Measurements from ENCODE around the gene FGF2.
"Not testable (repeated sequence)": the region's sequence is repeated elsewhere in the genome, so short reads cannot be mapped to it uniquely, and the experiment has no call there.

Gene FGF2

DNA sequence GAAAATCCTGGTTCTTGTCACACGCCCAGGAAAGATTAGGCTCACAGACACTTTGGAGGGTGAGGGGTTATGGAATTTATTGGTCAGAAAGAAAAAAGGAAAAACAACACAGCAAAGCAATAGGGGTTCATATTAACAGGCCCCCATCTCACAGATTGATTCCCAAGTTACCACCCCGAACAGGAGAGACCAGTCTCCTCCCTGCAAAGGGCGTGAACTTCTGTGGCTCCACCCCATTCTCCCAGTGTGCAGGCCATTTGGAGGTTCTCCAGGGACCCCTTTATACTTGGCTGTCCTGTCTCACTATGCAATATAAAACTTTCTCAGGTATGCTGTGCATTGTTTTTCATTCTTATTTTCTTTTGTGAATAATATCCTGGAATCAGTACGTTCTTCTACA, 7.4 kb downstream of the FGF2 start:
- TF ChIP-seq, protein P1, sequence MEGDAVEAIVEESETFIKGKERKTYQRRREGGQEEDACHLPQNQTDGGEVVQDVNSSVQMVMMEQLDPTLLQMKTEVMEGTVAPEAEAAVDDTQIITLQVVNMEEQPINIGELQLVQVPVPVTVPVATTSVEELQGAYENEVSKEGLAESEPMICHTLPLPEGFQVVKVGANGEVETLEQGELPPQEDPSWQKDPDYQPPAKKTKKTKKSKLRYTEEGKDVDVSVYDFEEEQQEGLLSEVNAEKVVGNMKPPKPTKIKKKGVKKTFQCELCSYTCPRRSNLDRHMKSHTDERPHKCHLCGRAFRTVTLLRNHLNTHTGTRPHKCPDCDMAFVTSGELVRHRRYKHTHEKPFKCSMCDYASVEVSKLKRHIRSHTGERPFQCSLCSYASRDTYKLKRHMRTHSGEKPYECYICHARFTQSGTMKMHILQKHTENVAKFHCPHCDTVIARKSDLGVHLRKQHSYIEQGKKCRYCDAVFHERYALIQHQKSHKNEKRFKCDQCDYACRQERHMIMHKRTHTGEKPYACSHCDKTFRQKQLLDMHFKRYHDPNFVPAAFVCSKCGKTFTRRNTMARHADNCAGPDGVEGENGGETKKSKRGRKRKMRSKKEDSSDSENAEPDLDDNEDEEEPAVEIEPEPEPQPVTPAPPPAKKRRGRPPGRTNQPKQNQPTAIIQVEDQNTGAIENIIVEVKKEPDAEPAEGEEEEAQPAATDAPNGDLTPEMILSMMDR (IDR thresholded peaks at IDR 0.05) = no peak
- H3K27ac ChIP-seq = no peak overlapping the region
- H3K4me3 ChIP-seq = no peak overlapping the region
- no peak for DNase-seq (ENCODE audit: low spot score)

DNA sequence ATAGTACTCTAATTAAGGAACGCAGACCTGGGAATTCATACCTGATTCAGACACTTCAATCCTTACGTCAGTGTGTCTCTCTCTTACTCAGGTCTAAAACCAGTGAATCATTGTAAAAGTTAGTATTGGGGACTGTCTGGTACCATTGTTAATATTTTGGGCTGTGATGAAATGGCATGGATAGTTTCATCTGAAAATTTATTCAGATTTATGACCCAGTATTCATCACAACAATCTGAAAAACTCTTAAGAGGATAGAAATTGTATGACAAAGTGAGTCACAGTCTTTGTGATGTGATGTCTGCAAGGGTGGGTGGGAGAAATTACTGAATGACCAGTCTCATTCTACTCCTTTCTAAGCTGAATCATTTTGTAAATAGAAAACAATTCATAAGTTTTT, 10.3 kb downstream of the FGF2 start:
- DNase-seq (ENCODE audit: low spot score) = no peak
- TF ChIP-seq, protein P1 (IDR thresholded peaks at IDR 0.05) = no peak
- H3K4me3 ChIP-seq = no peak overlapping the region
- no peak overlapping the region for H3K27ac ChIP-seq

DNA sequence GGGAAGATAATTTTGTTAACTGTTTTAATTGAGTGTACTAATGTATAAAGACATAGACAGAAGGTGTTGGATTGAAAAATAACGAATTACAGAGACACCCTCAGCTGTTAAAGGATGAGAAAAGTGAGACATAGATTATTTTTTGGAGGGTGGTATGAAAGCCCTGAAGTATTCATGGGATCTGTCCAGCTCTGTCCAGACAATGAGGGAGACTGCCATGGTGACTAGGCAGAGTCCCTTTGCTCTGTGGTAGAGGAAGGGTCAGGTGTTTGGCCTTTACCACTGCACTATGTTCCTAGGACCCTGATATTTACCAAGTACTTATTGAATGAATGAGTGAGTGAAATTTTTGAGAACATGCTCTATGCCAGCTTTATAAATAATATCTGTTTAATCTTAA, 11.4 kb downstream of the FGF2 start:
- H3K27ac ChIP-seq = no peak overlapping the region
- TF ChIP-seq, protein P1 (IDR thresholded peaks at IDR 0.05) = no peak
- no peak for DNase-seq (ENCODE audit: low spot score)

DNA sequence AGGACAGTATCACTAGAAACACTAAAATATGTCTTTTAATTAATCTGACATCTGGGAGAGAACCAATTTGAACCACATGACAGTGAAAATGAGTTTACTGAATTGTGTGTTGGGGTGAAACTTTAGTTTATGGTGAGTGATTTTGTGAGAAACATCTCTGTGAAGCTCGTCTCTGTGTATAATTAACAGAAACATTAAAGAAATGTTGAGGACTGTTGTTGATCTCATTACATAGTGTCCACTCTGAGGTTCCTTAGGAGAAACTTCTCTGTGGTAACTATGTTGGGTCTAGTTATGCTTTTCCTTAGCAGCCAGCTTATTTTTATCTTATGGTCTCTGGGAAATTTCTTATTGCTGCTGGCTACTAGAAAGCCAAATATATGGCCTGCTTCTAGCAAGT, 15.8 kb downstream of the FGF2 start:
- no peak for DNase-seq (ENCODE audit: low spot score)
- Histone ChIP-seq H3K27ac (peak overlapping the region in 1 of 2 donors; percentile 68), H3K4me3 (no peak overlapping the region)
- TF ChIP-seq, protein P1 (IDR thresholded peaks at IDR 0.05) = no peak

More for the DNA sequence above, 11.4 kb downstream of the FGF2 start:
- no peak overlapping the region for H3K4me3 ChIP-seq

DNA sequence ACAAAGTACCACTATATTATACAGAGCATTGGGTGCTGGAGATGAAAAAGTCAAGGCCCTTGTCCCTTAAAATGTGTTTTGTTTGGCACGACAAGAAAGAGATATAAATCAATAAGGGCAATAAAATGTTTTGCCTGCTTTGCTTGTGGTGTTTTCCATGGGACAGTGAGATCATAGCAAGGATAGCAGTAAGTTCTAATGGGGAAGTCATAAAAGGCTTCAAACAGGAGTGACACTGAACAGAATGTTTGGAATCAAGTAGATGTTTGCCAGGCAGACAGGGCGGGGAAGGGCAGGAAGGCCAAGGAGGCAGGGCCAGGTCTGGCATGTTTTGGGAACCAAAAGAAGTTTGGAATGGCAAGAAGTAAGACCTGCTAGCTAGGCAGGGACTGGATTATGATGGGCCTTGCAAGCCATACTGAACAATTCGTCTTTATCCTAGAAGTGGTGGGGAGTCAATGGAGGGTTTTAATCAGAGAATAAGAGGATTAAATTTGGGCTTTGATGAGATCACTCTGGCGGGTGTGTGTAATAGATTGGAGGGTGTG, 16.4 kb downstream of the FGF2 start:
- TF ChIP-seq, protein P1 (IDR thresholded peaks at IDR 0.05) = no peak
- peak overlapping the region; percentile 5 for H3K4me3 ChIP-seq
- H3K27ac ChIP-seq = peak overlapping the region in 1 of 2 donors; percentile 49
- DNase-seq (ENCODE audit: low spot score) = no peak

DNA sequence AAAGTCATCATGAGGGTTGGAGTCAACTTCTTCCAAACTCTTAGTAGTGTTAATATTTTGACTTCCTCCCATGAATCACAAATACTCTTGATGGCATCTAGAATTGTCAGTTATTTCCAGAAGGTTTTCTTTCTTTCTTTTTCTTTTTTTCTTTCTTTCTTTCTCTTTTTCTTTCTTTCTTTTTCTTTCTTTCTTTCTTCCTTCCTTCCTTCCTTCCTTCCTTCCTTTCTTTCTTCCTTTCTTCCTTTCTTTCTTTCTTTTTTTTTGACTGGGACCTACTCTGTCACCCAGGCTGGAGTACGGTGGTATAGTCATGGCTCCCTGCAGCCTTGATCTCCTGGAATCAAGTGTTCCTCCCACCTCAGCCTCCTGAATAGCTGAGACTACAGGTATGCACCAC, 17.8 kb downstream of the FGF2 start:
- not testable (repeated sequence) for H3K27ac ChIP-seq; DNase-seq (ENCODE audit: low spot score); H3K4me3 ChIP-seq

DNA sequence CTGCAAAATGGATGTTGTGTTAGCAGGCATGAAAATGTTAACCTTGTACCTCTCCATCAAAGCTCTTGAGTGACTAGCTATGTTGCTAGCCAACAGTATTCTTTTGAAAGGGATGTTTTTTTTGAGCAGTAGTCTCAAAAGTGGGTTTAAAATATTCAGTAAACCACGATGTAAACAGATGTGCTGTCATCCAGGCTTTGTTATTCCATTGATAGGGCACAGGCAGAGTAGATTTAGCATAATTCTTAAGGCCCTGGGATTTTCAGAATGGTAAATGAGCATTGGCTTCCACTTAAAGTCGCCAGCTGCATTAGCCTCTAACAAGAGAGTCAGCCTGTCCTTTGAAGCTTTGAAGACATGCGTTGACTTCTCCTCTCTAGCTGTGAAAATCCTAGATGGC, 18.4 kb downstream of the FGF2 start:
- no peak overlapping the region for H3K27ac ChIP-seq
- TF ChIP-seq, protein P1 (IDR thresholded peaks at IDR 0.05) = no peak
- no peak for DNase-seq (ENCODE audit: low spot score)
- H3K4me3 ChIP-seq = no peak overlapping the region

DNA sequence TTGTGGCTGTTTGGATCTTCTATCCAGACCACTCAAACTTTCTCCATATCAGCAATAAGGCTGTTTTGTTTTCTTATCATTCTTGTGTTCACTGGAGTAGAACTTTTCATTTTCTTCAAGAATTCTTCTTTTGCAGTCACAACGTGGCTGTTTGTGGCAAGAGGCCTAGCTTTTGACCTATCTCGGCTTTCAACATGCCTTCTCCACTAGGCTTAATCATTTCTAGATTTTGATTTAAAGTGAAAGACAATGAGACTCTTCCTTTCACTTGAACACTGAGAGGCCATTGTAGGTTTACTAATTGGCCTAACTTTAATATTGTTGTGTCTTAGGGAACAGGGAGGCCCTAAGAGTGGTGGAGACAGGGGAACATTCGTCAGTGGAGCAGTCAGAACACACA, 19.1 kb downstream of the FGF2 start:
- no peak for DNase-seq (ENCODE audit: low spot score)
- H3K27ac ChIP-seq = no peak overlapping the region
- no peak overlapping the region for H3K4me3 ChIP-seq
- TF ChIP-seq, protein P1 (IDR thresholded peaks at IDR 0.05) = no peak

All from coronary artery (tissue), 2 donors.